ENCODE measurements around the gene NDRG2.

Gene NDRG2

DNA sequence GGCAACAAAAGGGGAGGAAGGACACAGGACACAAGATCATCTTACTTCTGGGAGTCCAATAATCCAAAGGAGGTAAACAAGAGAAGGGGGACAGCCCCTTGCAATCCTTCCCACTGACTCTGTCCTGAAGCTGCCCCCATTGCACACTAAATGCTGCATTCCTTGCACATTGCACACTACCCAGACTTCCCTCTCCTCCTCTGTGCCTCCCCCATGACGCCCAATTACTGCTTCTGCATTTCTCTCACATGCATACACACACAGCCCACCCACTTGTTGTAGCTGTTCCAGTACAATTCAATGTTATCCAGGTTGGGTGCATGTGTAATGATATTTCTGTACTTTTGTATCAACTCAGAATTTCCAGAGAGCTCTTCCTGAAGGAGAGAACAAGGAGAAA is 5.5 kb downstream of the NDRG2 start (continued):
- TF ChIP-seq ZNF423 (tag by site-specific recombination; IDR thresholded peaks at IDR 0.05), result no peak
- TF ChIP-seq ZNF266 (tag by site-specific recombination; IDR thresholded peaks at IDR 0.05; ENCODE audit: low read depth), result no peak
- peak; percentile 44; the same call in 1 of the 2 replicates for TF ChIP-seq EGR2 (tag by site-specific recombination; IDR thresholded peaks at IDR 0.05; ENCODE audit: low read depth)

DNA sequence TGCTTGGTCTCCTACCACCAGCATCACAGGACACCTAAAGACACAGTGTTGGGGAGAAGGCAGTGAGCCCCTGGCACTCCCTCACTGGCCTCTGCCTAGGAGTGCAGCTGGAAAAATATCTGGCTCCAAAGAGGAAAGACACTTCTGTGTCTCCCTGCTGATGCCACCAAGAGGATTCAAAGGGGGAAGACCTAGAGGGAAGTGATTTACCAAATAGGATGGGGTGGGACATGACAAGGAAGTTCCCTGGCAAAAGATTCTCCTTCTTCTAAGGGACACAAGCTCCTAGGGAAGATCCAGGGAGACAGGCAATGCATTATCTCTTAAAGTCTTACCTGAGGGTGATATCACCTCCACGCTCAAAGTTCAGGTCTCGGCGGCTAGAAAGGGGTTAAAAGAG is 6.1 kb downstream of the NDRG2 start:
- Histone ChIP-seq H3K27ac (ENCODE audit: extremely low read depth, low read depth, low read length) (no peak overlapping the region), H3K36me3 (ENCODE audit: control insufficient read depth in 2 of 2, insufficient read depth in 1 of 2, low read length in 2 of 2) (peaks cover 0 to 51% of the 10 kb centered on the region in 2 experiments; a peak in 2 of 3 replicates), H3K9me3 (ENCODE audit: control insufficient read depth, insufficient read depth, low read depth, low read length) (no peaks in the 10 kb centered on the region), H3K4me3 (ENCODE audit: low read depth, low read length) (no peak overlapping the region), H3K4me1 (ENCODE audit: control insufficient read depth, insufficient read depth, low read length) (no peaks in the 10 kb centered on the region)
- TF ChIP-seq TRIM28 (IDR thresholded peaks at IDR 0.05; ENCODE audit: borderline replicate concordance, low read length), result no peak
- TF ChIP-seq OSR2 (tag by site-specific recombination; IDR thresholded peaks at IDR 0.05), result no peak
- no peak for TF ChIP-seq GLI4 (tag by site-specific recombination; IDR thresholded peaks at IDR 0.05)
- TF ChIP-seq, protein P1, sequence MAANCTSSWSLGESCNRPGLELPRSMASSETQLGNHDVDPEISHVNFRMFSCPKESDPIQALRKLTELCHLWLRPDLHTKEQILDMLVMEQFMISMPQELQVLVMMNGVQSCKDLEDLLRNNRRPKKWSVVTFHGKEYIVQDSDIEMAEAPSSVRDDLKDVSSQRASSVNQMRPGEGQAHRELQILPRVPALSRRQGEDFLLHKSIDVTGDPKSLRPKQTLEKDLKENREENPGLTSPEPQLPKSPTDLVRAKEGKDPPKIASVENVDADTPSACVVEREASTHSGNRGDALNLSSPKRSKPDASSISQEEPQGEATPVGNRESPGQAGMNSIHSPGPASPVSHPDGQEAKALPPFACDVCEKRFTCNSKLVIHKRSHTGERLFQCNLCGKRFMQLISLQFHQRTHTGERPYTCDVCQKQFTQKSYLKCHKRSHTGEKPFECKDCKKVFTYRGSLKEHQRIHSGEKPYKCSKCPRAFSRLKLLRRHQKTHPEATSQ (tag by site-specific recombination; IDR thresholded peaks at IDR 0.05), result no peak
- no peak for TF ChIP-seq ZNF660 (tag by site-specific recombination; IDR thresholded peaks at IDR 0.05)
- no peak for TF ChIP-seq ZNF19 (tag by site-specific recombination; IDR thresholded peaks at IDR 0.05; ENCODE audit: low read depth)
- ChIA-PET CTCF (interaction anchor here (0.6 to 7.4 kb wide), 8 partner anchors 13 to 168 kb away, joined by 3 to 136 read pairs (median 6); no protein-coding TSS in a partner anchor), POLR2A (no interaction called here)

DNA sequence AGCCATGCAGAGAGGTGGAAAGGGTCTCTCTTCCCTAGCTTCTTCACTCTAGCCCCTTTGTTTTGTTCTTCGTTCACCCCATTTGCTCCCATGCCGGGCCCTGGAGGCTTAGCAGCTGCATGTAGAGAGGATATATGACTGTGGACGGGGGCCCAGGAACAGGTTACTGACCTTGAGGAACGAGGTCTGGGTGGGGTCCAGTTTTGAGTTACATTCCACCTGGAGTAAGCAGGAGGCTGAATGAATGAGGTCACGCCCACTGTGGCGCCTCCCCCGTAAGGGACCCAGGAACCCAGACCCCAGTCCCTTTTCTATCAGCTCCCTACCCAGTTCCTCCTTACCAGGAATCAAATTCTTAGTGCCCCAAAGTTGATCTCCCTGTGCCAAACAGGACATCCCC is 6.6 kb downstream of the NDRG2 start:
- H3K27ac ChIP-seq (ENCODE audit: extremely low read depth, low read depth, low read length), result no peak overlapping the region

DNA sequence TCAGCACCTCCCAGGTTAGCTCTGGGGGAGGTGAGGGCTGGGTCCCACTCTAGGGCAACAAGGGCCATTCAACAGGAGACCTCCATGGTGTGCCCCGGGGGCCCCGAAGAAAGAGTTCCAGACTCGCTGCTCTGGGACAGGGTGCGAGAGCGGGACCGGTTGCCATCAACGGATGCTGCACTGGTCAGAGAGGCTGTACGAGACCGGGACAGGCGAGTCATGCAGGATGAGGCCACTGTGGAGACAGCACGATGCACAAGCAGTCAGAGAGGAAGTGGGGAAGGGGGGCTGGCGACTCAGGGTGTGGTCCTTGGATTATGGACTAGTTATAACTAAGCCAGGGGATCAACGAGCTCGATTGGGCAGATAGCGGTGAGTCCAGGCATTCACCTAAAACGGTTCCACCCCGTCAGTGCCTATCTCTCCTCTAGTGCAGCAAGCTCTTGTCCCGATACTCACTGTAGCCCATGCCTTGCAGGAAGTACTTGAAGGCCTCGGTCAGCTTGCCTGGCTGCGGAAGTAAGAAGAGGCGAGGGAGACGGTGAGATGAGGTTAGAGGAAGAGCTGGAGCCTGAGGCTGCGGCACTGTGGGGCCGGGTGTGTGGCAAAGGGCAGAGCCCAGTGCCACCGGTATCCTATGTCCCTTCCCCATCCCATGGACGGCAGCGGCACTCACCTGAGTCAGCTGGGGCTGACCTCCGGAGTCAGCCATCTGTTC is 7.2 kb downstream of the NDRG2 start:
- Histone ChIP-seq H3K9me3 (ENCODE audit: control insufficient read depth, insufficient read depth, low read depth, low read length) (no peaks in the 10 kb centered on the region), H3K36me3 (ENCODE audit: control insufficient read depth in 2 of 2, insufficient read depth in 1 of 2, low read length in 2 of 2) (peaks cover 0 to 51% of the 10 kb centered on the region in 2 experiments; a peak in 2 of 3 replicates), H3K4me1 (ENCODE audit: control insufficient read depth, insufficient read depth, low read length) (no peaks in the 10 kb centered on the region), H3K27ac (ENCODE audit: extremely low read depth, low read depth, low read length) (no peak overlapping the region), H3K4me3 (ENCODE audit: low read depth, low read length) (no peak overlapping the region)
- POLR2A ChIA-PET, result interaction anchor here (1.3 kb wide), 1 partner anchor 54 kb away, joined by 3 read pairs; no protein-coding TSS in a partner anchor
- TF ChIP-seq, protein P2, sequence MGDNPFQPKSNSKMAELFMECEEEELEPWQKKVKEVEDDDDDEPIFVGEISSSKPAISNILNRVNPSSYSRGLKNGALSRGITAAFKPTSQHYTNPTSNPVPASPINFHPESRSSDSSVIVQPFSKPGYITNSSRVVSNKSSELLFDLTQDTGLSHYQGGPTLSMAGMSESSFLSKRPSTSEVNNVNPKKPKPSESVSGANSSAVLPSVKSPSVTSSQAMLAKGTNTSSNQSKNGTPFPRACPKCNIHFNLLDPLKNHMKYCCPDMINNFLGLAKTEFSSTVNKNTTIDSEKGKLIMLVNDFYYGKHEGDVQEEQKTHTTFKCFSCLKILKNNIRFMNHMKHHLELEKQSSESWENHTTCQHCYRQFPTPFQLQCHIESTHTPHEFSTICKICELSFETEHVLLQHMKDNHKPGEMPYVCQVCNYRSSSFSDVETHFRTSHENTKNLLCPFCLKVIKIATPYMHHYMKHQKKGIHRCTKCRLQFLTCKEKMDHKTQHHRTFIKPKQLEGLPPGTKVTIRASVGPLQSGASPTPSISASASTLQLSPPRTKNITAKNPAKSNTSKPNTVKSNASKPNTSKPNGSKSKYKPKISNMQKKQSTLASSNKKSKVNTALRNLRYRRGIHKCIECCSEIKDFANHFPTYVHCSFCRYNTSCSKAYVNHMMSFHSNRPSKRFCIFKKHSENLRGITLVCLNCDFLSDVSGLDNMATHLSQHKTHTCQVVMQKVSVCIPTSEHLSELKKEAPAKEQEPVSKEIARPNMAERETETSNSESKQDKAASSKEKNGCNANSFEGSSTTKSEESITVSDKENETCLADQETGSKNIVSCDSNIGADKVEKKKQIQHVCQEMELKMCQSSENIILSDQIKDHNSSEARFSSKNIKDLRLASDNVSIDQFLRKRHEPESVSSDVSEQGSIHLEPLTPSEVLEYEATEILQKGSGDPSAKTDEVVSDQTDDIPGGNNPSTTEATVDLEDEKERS (tag by site-specific recombination; IDR thresholded peaks at IDR 0.05), result no peak
- TF ChIP-seq ZIC2 (tag by site-specific recombination; IDR thresholded peaks at IDR 0.05) (no peak), ZNF184 (tag by site-specific recombination; IDR thresholded peaks at IDR 0.05) (no peak)
- TF ChIP-seq, protein P3, sequence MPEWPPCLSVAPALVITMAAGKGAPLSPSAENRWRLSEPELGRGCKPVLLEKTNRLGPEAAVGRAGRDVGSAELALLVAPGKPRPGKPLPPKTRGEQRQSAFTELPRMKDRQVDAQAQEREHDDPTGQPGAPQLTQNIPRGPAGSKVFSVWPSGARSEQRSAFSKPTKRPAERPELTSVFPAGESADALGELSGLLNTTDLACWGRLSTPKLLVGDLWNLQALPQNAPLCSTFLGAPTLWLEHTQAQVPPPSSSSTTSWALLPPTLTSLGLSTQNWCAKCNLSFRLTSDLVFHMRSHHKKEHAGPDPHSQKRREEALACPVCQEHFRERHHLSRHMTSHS (tag by site-specific recombination; IDR thresholded peaks at IDR 0.05), result no peak
- CTCF ChIA-PET, result interaction anchor here (0.6 to 7.4 kb wide), 6 partner anchors 10 to 318 kb away, joined by 3 to 136 read pairs (median 5); no protein-coding TSS in a partner anchor

More for the DNA sequence above, 6.6 kb downstream of the NDRG2 start:
- no peak for TF ChIP-seq ZNF664 (tag by site-specific recombination; IDR thresholded peaks at IDR 0.05)
- TF ChIP-seq ZNF121 (tag by site-specific recombination; IDR thresholded peaks at IDR 0.05), result no peak
- TF ChIP-seq ZNF560 (tag by site-specific recombination; IDR thresholded peaks at IDR 0.05; ENCODE audit: borderline replicate concordance), result no peak
- TF ChIP-seq HOXC10 (CRISPR knock-in tag; IDR thresholded peaks at IDR 0.05), result no peak
- TF ChIP-seq ZNF366 (tag by site-specific recombination; conservative IDR thresholded peaks at IDR 0.05), result no peak
- no peak for TF ChIP-seq RBAK (tag by site-specific recombination; IDR thresholded peaks at IDR 0.05)
- TF ChIP-seq ZNF555 (tag by site-specific recombination; conservative IDR thresholded peaks at IDR 0.05), result no peak
- no peak for TF ChIP-seq ZNF350 (tag by site-specific recombination; IDR thresholded peaks at IDR 0.05)
- no peak for TF ChIP-seq ZNF677 (tag by site-specific recombination; IDR thresholded peaks at IDR 0.05)
- no peak for TF ChIP-seq ZNF701 (tag by site-specific recombination; IDR thresholded peaks at IDR 0.05)
- no peak for TF ChIP-seq ZNF571 (tag by site-specific recombination; IDR thresholded peaks at IDR 0.05)
- no peak for TF ChIP-seq KLF7 (tag by site-specific recombination; IDR thresholded peaks at IDR 0.05; ENCODE audit: borderline replicate concordance)
- TF ChIP-seq ZNF624 (tag by site-specific recombination; IDR thresholded peaks at IDR 0.05), result no peak
- no peak for TF ChIP-seq ZNF223 (tag by site-specific recombination; IDR thresholded peaks at IDR 0.05)
- TF ChIP-seq ZNF843 (tag by site-specific recombination; IDR thresholded peaks at IDR 0.05), result no peak
- Histone ChIP-seq H3K36me3 (ENCODE audit: control insufficient read depth in 2 of 2, insufficient read depth in 1 of 2, low read length in 2 of 2) (peaks cover 0 to 51% of the 10 kb centered on the region in 2 experiments; a peak in 2 of 3 replicates), H3K9me3 (ENCODE audit: control insufficient read depth, insufficient read depth, low read depth, low read length) (no peaks in the 10 kb centered on the region), H3K4me3 (ENCODE audit: low read depth, low read length) (no peak overlapping the region), H3K4me1 (ENCODE audit: control insufficient read depth, insufficient read depth, low read length) (no peaks in the 10 kb centered on the region)
- ChIA-PET POLR2A (interaction anchor here (1.3 kb wide), 1 partner anchor 53 kb away, joined by 3 read pairs; no protein-coding TSS in a partner anchor), CTCF (interaction anchor here (0.8 to 7.4 kb wide), 5 partner anchors 9 to 160 kb away, joined by 3 to 136 read pairs (median 7); no protein-coding TSS in a partner anchor)
